Measurements from ENCODE around the gene ZSWIM8. TPM values are rescaled to one million over a fixed set of nuclear protein-coding genes. Genes with fewer than 3 reads are reported as not detected.

Gene ZSWIM8
- total and polyA plus RNA-seq, 2 experiments from 2014 or later, result 20.5 to 30.4 TPM

DNA sequence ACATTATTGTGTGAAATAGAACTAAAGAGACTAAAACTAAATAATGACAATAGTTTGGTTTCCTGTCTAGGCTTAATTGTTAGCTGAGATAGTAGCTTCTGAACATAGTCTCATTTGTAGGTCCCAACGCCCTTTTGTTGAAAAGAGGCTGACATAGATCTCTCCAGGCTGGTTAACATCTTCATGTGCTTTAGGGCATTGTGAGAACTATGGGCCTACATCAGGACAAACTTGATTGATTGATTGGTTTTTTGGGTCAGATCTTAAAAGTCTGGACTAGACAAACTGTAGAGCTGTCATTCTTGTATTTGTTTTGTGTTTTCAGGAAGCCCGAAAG lies 2.7 kb upstream of the ZSWIM8 start:
- Histone ChIP-seq H3K4me3 (peak overlapping the region; percentile 98), H3K79me2 (replicated peaks; ENCODE audit: insufficient read depth) (peaks cover 59% of the 10 kb centered on the region)
- DNase-seq (ENCODE audit: low spot score), result no peak

More for the DNA sequence above, 2.7 kb upstream of the ZSWIM8 start:
- Mint-ChIP-seq H3K27me3 (ENCODE audit: insufficient read depth, low read depth, poor library complexity) (peaks cover 14% of the 10 kb centered on the region), H3K36me3 (ENCODE audit: low read depth) (peaks cover 17% of the 10 kb centered on the region; the same call in 2 of the 3 replicates), H3K4me1 (peaks cover 27% of the 10 kb centered on the region), H3K9me3 (no peaks in the 10 kb centered on the region), H3K27ac (peak overlapping the region; percentile 98; the same call in 1 of the 2 replicates), H3K4me3 (peak overlapping the region; percentile 95)
- Histone ChIP-seq H3K4me2 (peak overlapping the region; percentile 94), H2AFZ (no peak overlapping the region), H3K36me3 (ENCODE audit: insufficient read depth) (peaks cover 8% of the 10 kb centered on the region; the same call in 1 of the 2 replicates), H3K27me3 (ENCODE audit: insufficient read depth) (no peaks in the 10 kb centered on the region), H4K20me1 (replicated peaks; ENCODE audit: insufficient read depth) (peaks cover 23% of the 10 kb centered on the region), H3K9me2 (ENCODE audit: insufficient read depth) (no peaks in the 10 kb centered on the region), H3F3A (replicated peaks; ENCODE audit: low read depth) (peaks cover 13% of the 10 kb centered on the region; the same call in 1 of the 2 replicates), H3K27ac (ENCODE audit: low read depth) (no peak overlapping the region), H3K4me1 (ENCODE audit: insufficient read depth) (peaks cover 17% of the 10 kb centered on the region)
- TF ChIP-seq, protein P1, sequence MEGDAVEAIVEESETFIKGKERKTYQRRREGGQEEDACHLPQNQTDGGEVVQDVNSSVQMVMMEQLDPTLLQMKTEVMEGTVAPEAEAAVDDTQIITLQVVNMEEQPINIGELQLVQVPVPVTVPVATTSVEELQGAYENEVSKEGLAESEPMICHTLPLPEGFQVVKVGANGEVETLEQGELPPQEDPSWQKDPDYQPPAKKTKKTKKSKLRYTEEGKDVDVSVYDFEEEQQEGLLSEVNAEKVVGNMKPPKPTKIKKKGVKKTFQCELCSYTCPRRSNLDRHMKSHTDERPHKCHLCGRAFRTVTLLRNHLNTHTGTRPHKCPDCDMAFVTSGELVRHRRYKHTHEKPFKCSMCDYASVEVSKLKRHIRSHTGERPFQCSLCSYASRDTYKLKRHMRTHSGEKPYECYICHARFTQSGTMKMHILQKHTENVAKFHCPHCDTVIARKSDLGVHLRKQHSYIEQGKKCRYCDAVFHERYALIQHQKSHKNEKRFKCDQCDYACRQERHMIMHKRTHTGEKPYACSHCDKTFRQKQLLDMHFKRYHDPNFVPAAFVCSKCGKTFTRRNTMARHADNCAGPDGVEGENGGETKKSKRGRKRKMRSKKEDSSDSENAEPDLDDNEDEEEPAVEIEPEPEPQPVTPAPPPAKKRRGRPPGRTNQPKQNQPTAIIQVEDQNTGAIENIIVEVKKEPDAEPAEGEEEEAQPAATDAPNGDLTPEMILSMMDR (conservative IDR thresholded peaks at IDR 0.05; ENCODE audit: low read depth in 2 of 2), result no peak
- no peak for TF ChIP-seq JUNB (IDR thresholded peaks at IDR 0.05; ENCODE audit: unreplicated experiment)
- TF ChIP-seq NANOG (IDR thresholded peaks at IDR 0.05; ENCODE audit: borderline replicate concordance), result no peak
- no peak for TF ChIP-seq EZH2 (IDR thresholded peaks at IDR 0.05; ENCODE audit: low read depth, unreplicated experiment)
- no peak for TF ChIP-seq CREB1 (CRISPR knock-in tag; IDR thresholded peaks at IDR 0.05; ENCODE audit: low read depth)
- no peak for TF ChIP-seq ZNF114 (CRISPR knock-in tag; IDR thresholded peaks at IDR 0.05)
- TF ChIP-seq ZNF331 (CRISPR knock-in tag; IDR thresholded peaks at IDR 0.05; ENCODE audit: low read depth), result no peak
- TF ChIP-seq, protein P2, sequence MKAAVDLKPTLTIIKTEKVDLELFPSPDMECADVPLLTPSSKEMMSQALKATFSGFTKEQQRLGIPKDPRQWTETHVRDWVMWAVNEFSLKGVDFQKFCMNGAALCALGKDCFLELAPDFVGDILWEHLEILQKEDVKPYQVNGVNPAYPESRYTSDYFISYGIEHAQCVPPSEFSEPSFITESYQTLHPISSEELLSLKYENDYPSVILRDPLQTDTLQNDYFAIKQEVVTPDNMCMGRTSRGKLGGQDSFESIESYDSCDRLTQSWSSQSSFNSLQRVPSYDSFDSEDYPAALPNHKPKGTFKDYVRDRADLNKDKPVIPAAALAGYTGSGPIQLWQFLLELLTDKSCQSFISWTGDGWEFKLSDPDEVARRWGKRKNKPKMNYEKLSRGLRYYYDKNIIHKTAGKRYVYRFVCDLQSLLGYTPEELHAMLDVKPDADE (IDR thresholded peaks at IDR 0.05), result no peak
- TF ChIP-seq, protein P3, sequence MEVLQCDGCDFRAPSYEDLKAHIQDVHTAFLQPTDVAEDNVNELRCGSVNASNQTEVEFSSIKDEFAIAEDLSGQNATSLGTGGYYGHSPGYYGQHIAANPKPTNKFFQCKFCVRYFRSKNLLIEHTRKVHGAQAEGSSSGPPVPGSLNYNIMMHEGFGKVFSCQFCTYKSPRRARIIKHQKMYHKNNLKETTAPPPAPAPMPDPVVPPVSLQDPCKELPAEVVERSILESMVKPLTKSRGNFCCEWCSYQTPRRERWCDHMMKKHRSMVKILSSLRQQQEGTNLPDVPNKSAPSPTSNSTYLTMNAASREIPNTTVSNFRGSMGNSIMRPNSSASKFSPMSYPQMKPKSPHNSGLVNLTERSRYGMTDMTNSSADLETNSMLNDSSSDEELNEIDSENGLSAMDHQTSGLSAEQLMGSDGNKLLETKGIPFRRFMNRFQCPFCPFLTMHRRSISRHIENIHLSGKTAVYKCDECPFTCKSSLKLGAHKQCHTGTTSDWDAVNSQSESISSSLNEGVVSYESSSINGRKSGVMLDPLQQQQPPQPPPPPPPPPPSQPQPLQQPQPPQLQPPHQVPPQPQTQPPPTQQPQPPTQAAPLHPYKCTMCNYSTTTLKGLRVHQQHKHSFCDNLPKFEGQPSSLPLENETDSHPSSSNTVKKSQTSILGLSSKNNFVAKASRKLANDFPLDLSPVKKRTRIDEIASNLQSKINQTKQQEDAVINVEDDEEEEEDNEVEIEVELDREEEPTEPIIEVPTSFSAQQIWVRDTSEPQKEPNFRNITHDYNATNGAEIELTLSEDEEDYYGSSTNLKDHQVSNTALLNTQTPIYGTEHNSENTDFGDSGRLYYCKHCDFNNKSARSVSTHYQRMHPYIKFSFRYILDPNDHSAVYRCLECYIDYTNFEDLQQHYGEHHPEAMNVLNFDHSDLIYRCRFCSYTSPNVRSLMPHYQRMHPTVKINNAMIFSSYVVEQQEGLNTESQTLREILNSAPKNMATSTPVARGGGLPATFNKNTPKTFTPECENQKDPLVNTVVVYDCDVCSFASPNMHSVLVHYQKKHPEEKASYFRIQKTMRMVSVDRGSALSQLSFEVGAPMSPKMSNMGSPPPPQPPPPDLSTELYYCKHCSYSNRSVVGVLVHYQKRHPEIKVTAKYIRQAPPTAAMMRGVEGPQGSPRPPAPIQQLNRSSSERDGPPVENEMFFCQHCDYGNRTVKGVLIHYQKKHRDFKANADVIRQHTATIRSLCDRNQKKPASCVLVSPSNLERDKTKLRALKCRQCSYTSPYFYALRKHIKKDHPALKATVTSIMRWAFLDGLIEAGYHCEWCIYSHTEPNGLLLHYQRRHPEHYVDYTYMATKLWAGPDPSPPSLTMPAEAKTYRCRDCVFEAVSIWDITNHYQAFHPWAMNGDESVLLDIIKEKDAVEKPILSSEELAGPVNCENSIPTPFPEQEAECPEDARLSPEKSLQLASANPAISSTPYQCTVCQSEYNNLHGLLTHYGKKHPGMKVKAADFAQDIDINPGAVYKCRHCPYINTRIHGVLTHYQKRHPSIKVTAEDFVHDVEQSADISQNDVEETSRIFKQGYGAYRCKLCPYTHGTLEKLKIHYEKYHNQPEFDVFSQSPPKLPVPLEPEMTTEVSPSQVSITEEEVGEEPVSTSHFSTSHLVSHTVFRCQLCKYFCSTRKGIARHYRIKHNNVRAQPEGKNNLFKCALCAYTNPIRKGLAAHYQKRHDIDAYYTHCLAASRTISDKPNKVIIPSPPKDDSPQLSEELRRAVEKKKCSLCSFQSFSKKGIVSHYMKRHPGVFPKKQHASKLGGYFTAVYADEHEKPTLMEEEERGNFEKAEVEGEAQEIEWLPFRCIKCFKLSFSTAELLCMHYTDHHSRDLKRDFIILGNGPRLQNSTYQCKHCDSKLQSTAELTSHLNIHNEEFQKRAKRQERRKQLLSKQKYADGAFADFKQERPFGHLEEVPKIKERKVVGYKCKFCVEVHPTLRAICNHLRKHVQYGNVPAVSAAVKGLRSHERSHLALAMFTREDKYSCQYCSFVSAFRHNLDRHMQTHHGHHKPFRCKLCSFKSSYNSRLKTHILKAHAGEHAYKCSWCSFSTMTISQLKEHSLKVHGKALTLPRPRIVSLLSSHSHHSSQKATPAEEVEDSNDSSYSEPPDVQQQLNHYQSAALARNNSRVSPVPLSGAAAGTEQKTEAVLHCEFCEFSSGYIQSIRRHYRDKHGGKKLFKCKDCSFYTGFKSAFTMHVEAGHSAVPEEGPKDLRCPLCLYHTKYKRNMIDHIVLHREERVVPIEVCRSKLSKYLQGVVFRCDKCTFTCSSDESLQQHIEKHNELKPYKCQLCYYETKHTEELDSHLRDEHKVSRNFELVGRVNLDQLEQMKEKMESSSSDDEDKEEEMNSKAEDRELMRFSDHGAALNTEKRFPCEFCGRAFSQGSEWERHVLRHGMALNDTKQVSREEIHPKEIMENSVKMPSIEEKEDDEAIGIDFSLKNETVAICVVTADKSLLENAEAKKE (CRISPR knock-in tag; IDR thresholded peaks at IDR 0.05), result no peak
- TF ChIP-seq, protein P4, sequence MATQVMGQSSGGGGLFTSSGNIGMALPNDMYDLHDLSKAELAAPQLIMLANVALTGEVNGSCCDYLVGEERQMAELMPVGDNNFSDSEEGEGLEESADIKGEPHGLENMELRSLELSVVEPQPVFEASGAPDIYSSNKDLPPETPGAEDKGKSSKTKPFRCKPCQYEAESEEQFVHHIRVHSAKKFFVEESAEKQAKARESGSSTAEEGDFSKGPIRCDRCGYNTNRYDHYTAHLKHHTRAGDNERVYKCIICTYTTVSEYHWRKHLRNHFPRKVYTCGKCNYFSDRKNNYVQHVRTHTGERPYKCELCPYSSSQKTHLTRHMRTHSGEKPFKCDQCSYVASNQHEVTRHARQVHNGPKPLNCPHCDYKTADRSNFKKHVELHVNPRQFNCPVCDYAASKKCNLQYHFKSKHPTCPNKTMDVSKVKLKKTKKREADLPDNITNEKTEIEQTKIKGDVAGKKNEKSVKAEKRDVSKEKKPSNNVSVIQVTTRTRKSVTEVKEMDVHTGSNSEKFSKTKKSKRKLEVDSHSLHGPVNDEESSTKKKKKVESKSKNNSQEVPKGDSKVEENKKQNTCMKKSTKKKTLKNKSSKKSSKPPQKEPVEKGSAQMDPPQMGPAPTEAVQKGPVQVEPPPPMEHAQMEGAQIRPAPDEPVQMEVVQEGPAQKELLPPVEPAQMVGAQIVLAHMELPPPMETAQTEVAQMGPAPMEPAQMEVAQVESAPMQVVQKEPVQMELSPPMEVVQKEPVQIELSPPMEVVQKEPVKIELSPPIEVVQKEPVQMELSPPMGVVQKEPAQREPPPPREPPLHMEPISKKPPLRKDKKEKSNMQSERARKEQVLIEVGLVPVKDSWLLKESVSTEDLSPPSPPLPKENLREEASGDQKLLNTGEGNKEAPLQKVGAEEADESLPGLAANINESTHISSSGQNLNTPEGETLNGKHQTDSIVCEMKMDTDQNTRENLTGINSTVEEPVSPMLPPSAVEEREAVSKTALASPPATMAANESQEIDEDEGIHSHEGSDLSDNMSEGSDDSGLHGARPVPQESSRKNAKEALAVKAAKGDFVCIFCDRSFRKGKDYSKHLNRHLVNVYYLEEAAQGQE (IDR thresholded peaks at IDR 0.05; ENCODE audit: unreplicated experiment), result no peak
- TF ChIP-seq STAT1 (IDR thresholded peaks at IDR 0.05; ENCODE audit: unreplicated experiment), result no peak
- no peak for ATAC-seq

All from GM23338 (cell line).